SU-DHL-6 (cell line): ENCODE data around the gene TNS3.

Experiments used
- EZH2phosphoT487 ChIP-seq: fragments of 200-600 bp; sonication (generic), shearing (Covaris generic); conservative IDR thresholded peaks from 2 replicates; pipeline ENCODE4 v1.6.1; 2018; ENCODE audit warnings: mild to moderate bottlenecking, antibody characterized with exemption, low read length, moderate library complexity, mixed read lengths
- TF ChIP-seq, protein P1 (sequence below): fragments of 200-600 bp; sonication (generic); IDR thresholded peaks from one replicate; pipeline ENCODE4 v1.5.1; 2017; ENCODE audit warnings: antibody characterized with exemption, mild to moderate bottlenecking, low read length, moderate library complexity; ENCODE audit not compliant: insufficient read depth, poor library complexity, severe bottlenecking

DNA sequence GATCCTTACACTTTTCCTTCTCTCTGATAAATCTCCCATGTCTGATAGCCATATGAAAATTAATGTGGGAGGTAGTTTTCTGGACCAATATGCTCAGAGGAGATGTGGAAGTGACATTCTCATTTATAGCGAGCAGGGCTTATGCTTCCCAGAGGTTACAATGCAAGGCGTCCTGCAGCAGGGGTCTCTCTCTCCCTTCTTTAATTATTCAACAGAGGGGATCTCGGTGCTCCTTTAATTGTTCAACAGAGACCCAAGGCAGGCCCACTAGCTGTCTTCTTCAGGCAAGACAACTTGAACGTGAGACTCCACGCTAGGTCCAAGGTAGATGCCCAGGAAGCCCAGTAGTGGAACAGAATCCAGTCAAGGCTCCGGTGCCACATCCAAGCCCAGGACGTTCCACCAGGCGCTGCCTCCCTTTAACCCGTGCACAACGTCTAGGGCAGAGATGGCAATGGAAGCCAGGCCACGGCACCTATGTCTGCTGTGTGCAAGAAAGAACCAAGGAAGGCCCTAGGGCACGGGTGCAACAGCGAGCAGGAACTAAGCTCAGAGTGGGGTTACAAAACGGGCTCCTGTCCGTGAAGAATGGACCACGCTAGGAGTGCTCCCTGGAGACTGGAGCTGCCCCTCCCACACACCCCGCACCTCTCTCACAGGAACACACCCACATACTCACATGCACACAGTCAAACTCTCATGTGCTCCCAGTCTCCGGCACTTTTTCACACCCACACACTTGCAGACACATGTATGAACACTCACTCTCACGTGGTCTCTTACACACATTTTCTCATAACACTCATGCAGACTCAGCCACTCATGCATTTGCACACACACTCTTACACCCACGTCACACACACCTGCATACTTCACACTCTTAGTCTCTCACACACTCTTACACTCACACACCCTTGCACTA lies 230.4 kb downstream of the TNS3 start:
- TF ChIP-seq, protein P1, sequence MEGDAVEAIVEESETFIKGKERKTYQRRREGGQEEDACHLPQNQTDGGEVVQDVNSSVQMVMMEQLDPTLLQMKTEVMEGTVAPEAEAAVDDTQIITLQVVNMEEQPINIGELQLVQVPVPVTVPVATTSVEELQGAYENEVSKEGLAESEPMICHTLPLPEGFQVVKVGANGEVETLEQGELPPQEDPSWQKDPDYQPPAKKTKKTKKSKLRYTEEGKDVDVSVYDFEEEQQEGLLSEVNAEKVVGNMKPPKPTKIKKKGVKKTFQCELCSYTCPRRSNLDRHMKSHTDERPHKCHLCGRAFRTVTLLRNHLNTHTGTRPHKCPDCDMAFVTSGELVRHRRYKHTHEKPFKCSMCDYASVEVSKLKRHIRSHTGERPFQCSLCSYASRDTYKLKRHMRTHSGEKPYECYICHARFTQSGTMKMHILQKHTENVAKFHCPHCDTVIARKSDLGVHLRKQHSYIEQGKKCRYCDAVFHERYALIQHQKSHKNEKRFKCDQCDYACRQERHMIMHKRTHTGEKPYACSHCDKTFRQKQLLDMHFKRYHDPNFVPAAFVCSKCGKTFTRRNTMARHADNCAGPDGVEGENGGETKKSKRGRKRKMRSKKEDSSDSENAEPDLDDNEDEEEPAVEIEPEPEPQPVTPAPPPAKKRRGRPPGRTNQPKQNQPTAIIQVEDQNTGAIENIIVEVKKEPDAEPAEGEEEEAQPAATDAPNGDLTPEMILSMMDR: no peak
- TF ChIP-seq EZH2phosphoT487: no peak
